WTC11 (cell line): ENCODE data around the gene TGM2.

Source experiments
- CTCF ChIP-seq: fragments of 200-600 bp; IDR thresholded peaks from 2 replicates; pipeline ENCODE4 v1.8.0; 2022; ENCODE audit warnings: antibody characterized with exemption
- SP1 ChIP-seq: sonication (generic); formaldehyde crosslinking; conservative IDR thresholded peaks from 2 replicates; pipeline ENCODE4 v1.8.1; 2022; ENCODE audit warnings: missing genetic modification reagents
- TEAD4 ChIP-seq: sonication (generic); formaldehyde crosslinking; IDR thresholded peaks from 2 replicates; pipeline ENCODE4 v1.8.0; 2022; ENCODE audit warnings: mild to moderate bottlenecking, missing genetic modification reagents
- TF ChIP-seq, protein P1 (sequence below): sonication (generic); formaldehyde crosslinking; IDR thresholded peaks from 2 replicates; pipeline ENCODE4 v1.8.1; 2023; ENCODE audit warnings: mild to moderate bottlenecking, missing genetic modification reagents
- TF ChIP-seq, protein P2 (sequence below): sonication (generic); formaldehyde crosslinking; conservative IDR thresholded peaks from 2 replicates; pipeline ENCODE4 v1.8.1; 2022; ENCODE audit warnings: mild to moderate bottlenecking, missing genetic modification reagents

GRCh38 chr20:38195521-38195920 is 30.5 kb upstream of the TGM2 start:
- TF ChIP-seq, protein P1, sequence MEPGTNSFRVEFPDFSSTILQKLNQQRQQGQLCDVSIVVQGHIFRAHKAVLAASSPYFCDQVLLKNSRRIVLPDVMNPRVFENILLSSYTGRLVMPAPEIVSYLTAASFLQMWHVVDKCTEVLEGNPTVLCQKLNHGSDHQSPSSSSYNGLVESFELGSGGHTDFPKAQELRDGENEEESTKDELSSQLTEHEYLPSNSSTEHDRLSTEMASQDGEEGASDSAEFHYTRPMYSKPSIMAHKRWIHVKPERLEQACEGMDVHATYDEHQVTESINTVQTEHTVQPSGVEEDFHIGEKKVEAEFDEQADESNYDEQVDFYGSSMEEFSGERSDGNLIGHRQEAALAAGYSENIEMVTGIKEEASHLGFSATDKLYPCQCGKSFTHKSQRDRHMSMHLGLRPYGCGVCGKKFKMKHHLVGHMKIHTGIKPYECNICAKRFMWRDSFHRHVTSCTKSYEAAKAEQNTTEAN: no peak
- TF ChIP-seq TEAD4 (CRISPR knock-in tag): no peak
- no peak for TF ChIP-seq CTCF
- TF ChIP-seq SP1 (CRISPR knock-in tag): no peak
- TF ChIP-seq, protein P2, sequence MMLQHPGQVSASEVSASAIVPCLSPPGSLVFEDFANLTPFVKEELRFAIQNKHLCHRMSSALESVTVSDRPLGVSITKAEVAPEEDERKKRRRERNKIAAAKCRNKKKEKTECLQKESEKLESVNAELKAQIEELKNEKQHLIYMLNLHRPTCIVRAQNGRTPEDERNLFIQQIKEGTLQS: no peak
